HG02798 (cell line): ENCODE data around the gene SLIT3.

Experiments
- ATAC-seq: cut with Tn5 transposase; IDR thresholded peaks from one replicate; pipeline ENCODE4 v1.9.1; 2021; ENCODE audit warnings: mild to moderate bottlenecking; ENCODE audit not compliant: unreplicated experiment, poor library complexity

SLIT3 gene

DNA sequence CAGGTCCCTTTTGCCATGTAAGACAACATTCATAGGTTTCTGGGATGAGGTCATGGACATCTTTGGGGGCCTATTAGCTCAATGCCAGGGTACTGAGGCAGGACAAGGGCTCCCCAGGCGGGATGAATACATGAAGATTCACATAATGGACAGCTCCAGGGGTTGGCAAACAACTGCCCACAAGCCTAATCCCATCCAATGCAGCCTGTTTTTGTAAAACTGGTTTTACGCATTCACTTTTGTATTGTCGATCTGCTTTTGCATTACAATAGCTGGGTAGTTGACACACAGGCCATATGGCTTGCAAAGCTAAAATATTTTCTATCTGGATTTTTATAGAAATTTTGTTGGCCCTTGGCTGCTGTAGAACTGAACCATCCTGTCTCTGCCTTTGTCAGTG is 473.3 kb downstream of the SLIT3 start:
- ATAC-seq = no peak

- no peak for ATAC-seq
Observed at GRCh38 chr5:168826246-168826725, 474.7 kb downstream of the SLIT3 start.

GRCh38 chr5:168822745-168823281 is 478.1 kb downstream of the SLIT3 start:
- no peak for ATAC-seq

- ATAC-seq = no peak
Observed at GRCh38 chr5:168822248-168822744, 478.6 kb downstream of the SLIT3 start.

- no peak for ATAC-seq
Observed at GRCh38 chr5:168820874-168821273, 480.1 kb downstream of the SLIT3 start.

GRCh38 chr5:168819004-168819621 is 481.8 kb downstream of the SLIT3 start:
- ATAC-seq = no peak

GRCh38 chr5:168818558-168818957 is 482.4 kb downstream of the SLIT3 start:
- ATAC-seq = no peak

- ATAC-seq = no peak
Observed at GRCh38 chr5:168817591-168817990, 483.3 kb downstream of the SLIT3 start.

DNA sequence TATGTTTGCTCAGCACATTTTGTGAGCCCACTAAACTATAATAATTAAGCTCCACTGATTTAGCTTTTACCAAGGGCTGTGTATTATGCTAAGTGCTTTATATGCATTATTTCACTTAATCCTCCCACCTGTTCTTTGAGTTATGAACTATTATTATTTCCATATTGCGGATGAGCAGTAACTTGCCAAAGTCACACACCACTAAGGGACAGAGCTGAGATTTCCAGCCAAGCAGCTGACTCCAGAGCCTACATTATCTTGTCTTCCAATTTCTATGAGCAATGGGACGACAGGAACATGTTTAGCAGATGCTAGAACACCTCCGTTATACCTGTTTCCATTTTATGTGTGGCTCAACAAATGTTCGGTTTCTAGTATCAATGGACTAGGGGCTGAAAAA is 484.3 kb downstream of the SLIT3 start:
- no peak for ATAC-seq

DNA sequence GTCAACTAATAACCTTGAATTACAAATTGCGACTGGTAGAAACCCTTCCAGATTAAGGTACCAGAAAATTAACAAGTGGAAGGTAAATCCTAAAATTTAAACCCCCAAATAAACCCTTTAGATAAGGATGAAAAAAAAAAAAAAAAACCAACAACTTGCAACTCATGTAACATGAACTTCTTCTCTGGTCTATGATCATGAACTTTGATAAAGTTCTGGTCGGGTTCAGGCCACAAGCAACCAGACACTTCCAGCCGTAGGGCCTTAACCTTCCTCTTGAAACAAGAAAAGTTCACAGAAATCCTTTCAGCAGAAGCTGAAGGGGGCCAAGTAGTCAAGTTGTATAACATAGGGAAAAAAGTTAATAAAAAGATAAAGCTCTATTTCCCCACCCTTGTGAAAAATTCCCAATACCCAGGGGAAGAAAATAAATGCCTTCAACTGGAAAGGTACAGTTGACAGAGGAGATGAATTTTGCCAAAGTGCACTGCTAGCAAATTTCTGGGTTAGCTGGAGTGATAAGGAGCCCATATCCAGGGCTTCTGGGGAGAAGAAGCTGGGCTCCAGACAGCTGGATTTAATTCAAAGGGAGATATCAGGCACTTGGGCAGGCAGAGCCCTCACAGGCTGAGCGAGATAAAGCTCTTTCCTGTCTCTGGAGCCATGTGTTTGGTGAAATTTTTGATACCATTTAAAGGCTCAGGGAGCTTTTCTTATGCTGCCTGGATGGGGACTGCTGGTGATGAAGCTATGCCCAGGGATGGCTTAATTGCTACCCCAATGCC is 487.6 kb downstream of the SLIT3 start:
- no peak for ATAC-seq

DNA sequence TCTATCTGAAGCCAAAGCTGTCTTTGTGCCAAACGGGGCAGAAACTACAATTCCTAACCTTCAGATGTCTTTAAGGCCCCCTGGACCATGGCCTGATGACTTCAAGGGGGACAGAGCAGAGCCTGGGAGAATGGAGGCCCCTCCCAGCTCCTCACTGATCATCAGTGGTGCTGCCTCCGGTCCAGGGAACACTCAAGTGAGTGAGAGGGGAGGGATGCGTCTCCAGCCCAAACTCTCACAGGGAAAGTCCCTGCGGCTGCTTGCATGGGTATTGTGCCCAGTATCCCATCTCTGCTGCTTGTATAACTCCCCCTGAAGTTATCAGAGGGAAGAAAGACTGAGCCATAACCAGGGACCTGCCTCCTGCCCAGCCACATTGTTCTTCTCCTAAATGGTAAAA is 490.3 kb downstream of the SLIT3 start:
- ATAC-seq = no peak

GRCh38 chr5:168809218-168809617 is 491.7 kb downstream of the SLIT3 start:
- ATAC-seq = no peak

- ATAC-seq = no peak
Observed at GRCh38 chr5:168808051-168808616, 492.8 kb downstream of the SLIT3 start.

- ATAC-seq = no peak
Observed at GRCh38 chr5:168807287-168807686, 493.7 kb downstream of the SLIT3 start.

GRCh38 chr5:168803541-168803940 is 497.4 kb downstream of the SLIT3 start:
- ATAC-seq = no peak

GRCh38 chr5:168802337-168802736 is 498.6 kb downstream of the SLIT3 start:
- peak; percentile 54 for ATAC-seq

DNA sequence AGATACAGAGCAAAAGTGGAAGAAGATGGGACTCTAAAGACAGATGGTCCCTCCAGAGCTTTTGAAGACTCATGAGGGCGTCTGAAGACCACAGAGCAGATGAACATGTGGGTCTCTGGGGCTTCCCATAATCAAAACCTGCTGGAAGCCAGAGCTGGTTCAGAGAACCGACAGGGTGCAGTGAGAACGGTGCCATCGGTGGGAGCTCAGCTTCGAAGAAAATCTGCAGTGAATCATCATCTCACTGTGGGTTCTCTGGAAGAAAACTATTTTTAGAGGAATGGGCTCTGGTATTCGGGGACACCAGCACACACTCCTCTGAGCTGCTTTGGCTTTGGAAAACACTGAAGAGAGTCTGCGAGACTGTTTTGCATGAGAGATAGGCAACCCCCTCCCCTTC is 499.4 kb downstream of the SLIT3 start:
- no peak for ATAC-seq

- ATAC-seq = no peak
Observed at GRCh38 chr5:168800701-168801100, 500.2 kb downstream of the SLIT3 start.

DNA sequence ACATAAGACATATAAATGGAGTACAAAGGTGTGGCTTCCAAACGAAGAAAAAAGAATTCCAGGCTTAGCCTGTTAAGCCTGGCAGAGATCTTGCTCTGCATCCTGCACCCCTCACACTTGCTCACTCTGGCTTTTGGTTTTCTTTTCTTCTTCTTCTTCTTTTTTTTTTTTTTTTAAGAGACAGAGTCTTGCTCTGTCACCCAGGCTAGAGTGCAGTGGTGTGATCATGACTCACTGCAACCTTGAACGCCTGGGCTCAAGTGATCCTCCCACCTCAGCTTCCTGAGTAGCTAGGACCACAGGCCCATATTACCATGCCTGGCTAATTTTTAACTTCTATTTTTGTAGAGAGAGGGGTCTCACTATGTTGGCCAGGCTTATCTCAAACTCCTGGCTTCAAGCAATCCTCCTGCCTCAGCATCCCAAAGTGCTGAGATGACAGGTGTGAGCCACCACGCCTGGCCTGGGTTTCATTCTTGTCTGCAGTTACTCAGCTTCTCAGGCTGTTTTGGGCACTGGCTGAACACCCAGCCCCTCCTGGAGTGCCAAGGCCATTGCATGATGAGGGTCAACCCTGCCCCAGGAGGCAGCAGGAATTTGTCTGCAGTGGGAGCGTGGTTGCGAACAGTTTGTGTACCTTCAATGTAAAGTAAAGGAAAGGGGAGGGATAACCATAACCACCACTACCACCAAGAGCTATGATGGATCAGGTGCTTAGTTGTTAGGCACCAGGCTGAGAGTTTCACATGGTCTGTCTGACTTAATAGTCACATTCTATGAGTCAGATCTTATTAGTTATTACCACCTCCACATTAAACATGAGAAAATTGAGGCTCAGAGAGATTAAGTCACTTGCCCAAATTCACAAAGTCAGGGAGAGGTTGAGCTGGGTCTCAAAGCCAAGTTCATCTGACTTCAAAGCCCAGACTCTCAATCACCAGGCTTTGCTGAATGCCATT is 502.6 kb downstream of the SLIT3 start:
- ATAC-seq = no peak
